ENCODE measurements around the gene FAM200A. TPM values are rescaled to one million over a fixed set of nuclear protein-coding genes. Genes with fewer than 3 reads are reported as not detected.

Gene FAM200A
- total and polyA plus RNA-seq, 2 of the 4 experiments (the other 2 are of a cell fraction) = 5.9 to 6.0 TPM

DNA sequence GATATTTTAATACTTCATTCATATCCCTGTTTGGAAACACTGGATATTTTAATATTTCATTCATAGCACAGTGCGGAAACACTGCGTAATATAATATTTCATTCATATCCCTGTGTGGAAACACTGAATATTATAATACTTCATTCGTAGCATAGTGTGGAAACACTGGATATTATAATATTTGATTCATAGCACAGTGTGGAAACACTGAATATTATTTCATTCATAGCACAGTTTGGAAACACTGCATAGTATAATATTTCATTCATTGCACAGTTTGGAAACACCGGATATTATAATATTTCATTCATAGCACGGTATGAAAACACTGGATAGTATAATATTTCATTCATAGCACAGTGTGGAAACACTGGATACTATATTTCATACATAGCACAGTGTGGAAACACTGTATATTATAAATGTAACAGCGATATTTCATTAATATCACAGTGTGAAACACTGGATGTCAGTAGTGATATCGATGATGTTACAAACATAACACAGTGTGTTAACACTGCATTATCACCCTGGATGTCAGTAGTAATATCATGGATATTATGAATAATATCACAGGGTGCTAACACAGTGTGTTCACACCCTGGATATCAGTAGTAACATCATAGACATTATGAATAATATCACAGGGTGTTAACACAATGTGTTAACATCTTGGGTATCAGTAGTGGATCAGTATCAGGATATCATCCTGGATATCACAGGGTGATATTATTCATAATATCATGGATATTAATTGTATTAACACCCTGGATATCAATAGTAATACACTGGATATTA, 43.2 kb upstream of the FAM200A start:
- no peak overlapping the region for H3K56ac ChIP-seq (ENCODE audit: extremely low read depth, insufficient read depth, low read length)
- no peak overlapping the region for H2AK5ac ChIP-seq (ENCODE audit: low read depth, low read length)
- no peaks in the 10 kb centered on the region for H3K9me3 ChIP-seq (ENCODE audit: control insufficient read depth, insufficient read depth, low read length)
- DNase-seq (no peak), ATAC-seq (ENCODE audit: low read depth) (no peak)
- H3K4ac ChIP-seq (ENCODE audit: low read depth, low read length) = no peak overlapping the region
- no peak overlapping the region for H2BK5ac ChIP-seq (ENCODE audit: low read depth, low read length, poor library complexity, severe bottlenecking)
- H4K91ac ChIP-seq (ENCODE audit: insufficient read depth, low read depth, low read length) = no peak overlapping the region
- H3K36me3 ChIP-seq (ENCODE audit: control insufficient read depth, insufficient read depth, low read length) = no peaks in the 10 kb centered on the region
- no peak overlapping the region for H3K4me3 ChIP-seq (ENCODE audit: insufficient read depth, low read depth, low read length)
- no peak overlapping the region for H2BK15ac ChIP-seq (ENCODE audit: low read depth, low read length)
- H3K4me2 ChIP-seq (ENCODE audit: low read depth, low read length) = no peak overlapping the region
- intact Hi-C loops (cut with micrococcal nuclease) (no loop called here), in situ Hi-C loops (cut with MboI; ENCODE audit: low sequenced_read_pairs) (no loop called here), dilution Hi-C loops (cut with HindIII; ENCODE audit: low sequenced_read_pairs, unreplicated experiment) (no loop called here)
- H3K27me3 ChIP-seq (ENCODE audit: control insufficient read depth, insufficient read depth, low read length) = no peaks in the 10 kb centered on the region
- H3K23ac ChIP-seq (ENCODE audit: low read depth, low read length) = no peak overlapping the region
- no peak overlapping the region for H2AK9ac ChIP-seq (replicated peaks; ENCODE audit: low read depth, low read length, poor library complexity)
- no peak overlapping the region for H2BK120ac ChIP-seq (ENCODE audit: low read depth, low read length)
- no peak overlapping the region for H2AFZ ChIP-seq (replicated peaks; ENCODE audit: low read length, poor library complexity)
- CTCF ChIA-PET = no interaction called here
- WGBS, 2 experiments (ENCODE audit: extremely low coverage in 2 of 2, insufficient read length in 1 of 2) = no CpG with 5 or more reads among the region's 7 CpGs
- H3K27ac ChIP-seq (ENCODE audit: insufficient read depth, low read length) = no peak overlapping the region
- no peaks in the 10 kb centered on the region for H3K9me1 ChIP-seq (ENCODE audit: insufficient read depth, low read length)
- no peak overlapping the region for H4K5ac ChIP-seq (ENCODE audit: low read depth, low read length)
- BruUV-seq (replicated peaks) = no TSS peak
- H3K14ac ChIP-seq (replicated peaks; ENCODE audit: low read depth, low read length) = no peak overlapping the region
- TF ChIP-seq, protein P1, sequence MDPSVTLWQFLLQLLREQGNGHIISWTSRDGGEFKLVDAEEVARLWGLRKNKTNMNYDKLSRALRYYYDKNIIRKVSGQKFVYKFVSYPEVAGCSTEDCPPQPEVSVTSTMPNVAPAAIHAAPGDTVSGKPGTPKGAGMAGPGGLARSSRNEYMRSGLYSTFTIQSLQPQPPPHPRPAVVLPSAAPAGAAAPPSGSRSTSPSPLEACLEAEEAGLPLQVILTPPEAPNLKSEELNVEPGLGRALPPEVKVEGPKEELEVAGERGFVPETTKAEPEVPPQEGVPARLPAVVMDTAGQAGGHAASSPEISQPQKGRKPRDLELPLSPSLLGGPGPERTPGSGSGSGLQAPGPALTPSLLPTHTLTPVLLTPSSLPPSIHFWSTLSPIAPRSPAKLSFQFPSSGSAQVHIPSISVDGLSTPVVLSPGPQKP (IDR thresholded peaks at IDR 0.05; ENCODE audit: borderline replicate concordance, low read depth, low read length) = no peak
- TF ChIP-seq POLR2A (IDR thresholded peaks at IDR 0.05; ENCODE audit: low read depth, low read length) (no peak), CHD1 (IDR thresholded peaks at IDR 0.05; ENCODE audit: low read depth, low read length) (no peak)
- H4K20me1 ChIP-seq (ENCODE audit: insufficient read depth, low read length) = no peaks in the 10 kb centered on the region
- H4K8ac ChIP-seq (ENCODE audit: low read depth in 2 of 2, low read length in 2 of 2) = no peak overlapping the region
- H3K18ac ChIP-seq (ENCODE audit: low read depth, low read length) = no peak overlapping the region
- H3K4me1 ChIP-seq (ENCODE audit: control insufficient read depth, insufficient read depth, low read length) = no peaks in the 10 kb centered on the region
- H3K9ac ChIP-seq (ENCODE audit: low read depth, low read length) = no peak overlapping the region
- no peaks in the 10 kb centered on the region for H3K79me1 ChIP-seq (ENCODE audit: low read depth in 1 of 2, low read length in 2 of 2)
- H2BK20ac ChIP-seq (ENCODE audit: low read depth, low read length) = no peak overlapping the region
- POLR2A ChIA-PET (ENCODE audit: unreplicated experiment) = no interaction called here

All from IMR-90 (cell line).